ENCODE data around the gene DUSP8.

Gene DUSP8

DNA sequence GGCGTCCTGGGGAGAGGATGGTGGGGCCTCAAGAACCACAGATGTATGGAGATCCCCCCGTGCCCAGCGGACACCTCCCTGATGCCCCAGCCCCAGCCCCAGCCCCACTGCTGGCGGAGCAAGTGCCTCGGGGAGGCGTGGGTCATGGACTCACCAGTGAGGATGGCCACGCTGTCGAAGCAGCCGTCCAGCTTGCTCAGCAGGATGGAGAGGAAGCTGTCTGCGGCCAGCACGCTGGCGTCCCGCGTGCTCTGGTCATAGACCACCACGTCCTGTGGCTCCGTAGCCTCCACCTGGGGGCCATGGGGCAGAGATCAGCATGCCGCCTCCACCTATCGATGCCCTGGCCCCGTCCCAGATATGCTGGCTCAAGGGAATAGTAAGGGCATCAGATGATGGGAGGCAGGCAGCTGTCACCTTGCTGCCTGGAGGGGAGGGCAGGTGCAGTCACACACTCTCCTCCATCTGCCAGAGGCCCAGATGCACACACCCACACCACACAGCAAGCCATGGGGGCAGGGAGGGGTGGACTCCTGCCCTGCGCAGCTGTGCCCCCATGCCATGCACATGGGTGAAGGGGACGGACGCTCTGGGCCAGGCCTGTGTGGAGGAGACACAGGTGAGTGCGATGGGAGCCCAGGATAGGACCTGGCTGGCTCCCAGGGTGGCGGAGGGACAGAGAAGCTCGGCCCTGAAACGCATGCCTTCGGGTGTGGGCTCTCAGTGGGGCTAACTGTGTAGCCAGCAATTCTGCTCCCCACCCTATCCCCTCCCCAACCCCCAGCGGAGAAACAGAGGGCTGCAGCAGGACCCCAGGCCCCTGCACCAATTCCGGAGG, 8.2 kb downstream of the DUSP8 start:
- Histone ChIP-seq H3K9me3 (ENCODE audit: low read depth, low read length) (no peaks in the 10 kb centered on the region), H3K4me3 (no peak overlapping the region), H3K9ac (ENCODE audit: insufficient read length) (no peak overlapping the region), H3K36me3 (ENCODE audit: insufficient read depth, low read length) (no peaks in the 10 kb centered on the region), H3K27ac (no peak overlapping the region)
- TF ChIP-seq FOXP2 (optimal IDR thresholded peaks at IDR 0.05; ENCODE audit: control extremely low read depth, extremely low read length, insufficient read depth) = no peak
- no peak for TF ChIP-seq EZH2 (IDR thresholded peaks at IDR 0.05)
- no peak for TF ChIP-seq POLR2AphosphoS5 (IDR thresholded peaks at IDR 0.05; ENCODE audit: borderline replicate concordance, low read depth, low read length)
- no peak for DNase-seq (ENCODE audit: low read depth, low spot score)

- Histone ChIP-seq H3K9me3 (ENCODE audit: low read depth, low read length) (no peaks in the 10 kb centered on the region), H3K27ac (no peak overlapping the region), H3K4me3 (no peak overlapping the region), H3K36me3 (ENCODE audit: insufficient read depth, low read length) (no peaks in the 10 kb centered on the region), H3K9ac (ENCODE audit: insufficient read length) (no peak overlapping the region)
- no peak for DNase-seq (ENCODE audit: low read depth, low spot score)
- TF ChIP-seq FOXP2 (optimal IDR thresholded peaks at IDR 0.05; ENCODE audit: control extremely low read depth, extremely low read length, insufficient read depth) = no peak
- TF ChIP-seq EZH2 (IDR thresholded peaks at IDR 0.05) = no peak
- no peak for TF ChIP-seq POLR2AphosphoS5 (IDR thresholded peaks at IDR 0.05; ENCODE audit: borderline replicate concordance, low read depth, low read length)
Measured at GRCh38 chr11:1563149-1563638, 8.9 kb downstream of the DUSP8 start.

DNA sequence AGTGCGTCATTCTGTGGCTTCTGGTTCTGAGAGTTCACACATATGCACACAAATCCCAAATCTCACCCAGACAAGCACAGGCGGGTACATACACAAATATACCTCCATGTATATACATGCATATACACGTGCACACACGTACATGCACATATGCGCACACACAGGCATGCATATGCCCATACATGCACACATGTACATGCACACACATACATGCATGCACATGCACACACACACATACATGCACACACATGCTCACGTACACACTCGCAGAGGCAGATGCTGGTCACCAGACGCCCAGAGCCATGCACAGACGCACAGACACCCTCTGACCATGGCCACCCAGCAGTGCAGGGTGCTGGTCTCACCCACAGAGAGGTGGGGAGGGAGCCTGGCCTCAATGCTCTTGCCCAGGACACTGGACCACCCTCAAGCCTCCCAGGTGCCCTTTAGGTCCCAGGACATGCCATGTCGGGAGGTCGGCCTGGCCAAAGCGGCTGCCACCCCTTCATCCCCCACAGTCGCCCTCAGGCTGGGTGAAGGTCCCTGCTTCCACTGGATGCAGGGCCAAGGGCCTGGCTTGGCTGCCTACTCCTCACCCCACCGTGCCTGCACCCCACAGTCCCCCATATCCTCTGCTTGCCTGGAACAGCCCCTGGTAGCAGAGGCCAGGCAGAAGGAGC, 9.5 kb downstream of the DUSP8 start:
- TF ChIP-seq FOXP2 (optimal IDR thresholded peaks at IDR 0.05; ENCODE audit: control extremely low read depth, extremely low read length, insufficient read depth) (no peak), EZH2 (IDR thresholded peaks at IDR 0.05) (no peak), POLR2AphosphoS5 (IDR thresholded peaks at IDR 0.05; ENCODE audit: borderline replicate concordance, low read depth, low read length) (no peak)
- no peak overlapping the region for H3K27ac ChIP-seq
- H3K4me3 ChIP-seq = no peak overlapping the region
- no peaks in the 10 kb centered on the region for H3K9me3 ChIP-seq (ENCODE audit: low read depth, low read length)
- DNase-seq (ENCODE audit: low read depth, low spot score) = no peak
- H3K9ac ChIP-seq (ENCODE audit: insufficient read length) = no peak overlapping the region
- H3K36me3 ChIP-seq (ENCODE audit: insufficient read depth, low read length) = no peaks in the 10 kb centered on the region

- H3K9me3 ChIP-seq (ENCODE audit: low read depth, low read length) = no peaks in the 10 kb centered on the region
- H3K36me3 ChIP-seq (ENCODE audit: insufficient read depth, low read length) = no peaks in the 10 kb centered on the region
- no peak for DNase-seq (ENCODE audit: low read depth, low spot score)
- H3K4me3 ChIP-seq = no peak overlapping the region
- H3K9ac ChIP-seq (ENCODE audit: insufficient read length) = no peak overlapping the region
- TF ChIP-seq EZH2 (IDR thresholded peaks at IDR 0.05) = no peak
- no peak overlapping the region for H3K27ac ChIP-seq
Measured at GRCh38 chr11:1561955-1562354, 10.1 kb downstream of the DUSP8 start.

DNA sequence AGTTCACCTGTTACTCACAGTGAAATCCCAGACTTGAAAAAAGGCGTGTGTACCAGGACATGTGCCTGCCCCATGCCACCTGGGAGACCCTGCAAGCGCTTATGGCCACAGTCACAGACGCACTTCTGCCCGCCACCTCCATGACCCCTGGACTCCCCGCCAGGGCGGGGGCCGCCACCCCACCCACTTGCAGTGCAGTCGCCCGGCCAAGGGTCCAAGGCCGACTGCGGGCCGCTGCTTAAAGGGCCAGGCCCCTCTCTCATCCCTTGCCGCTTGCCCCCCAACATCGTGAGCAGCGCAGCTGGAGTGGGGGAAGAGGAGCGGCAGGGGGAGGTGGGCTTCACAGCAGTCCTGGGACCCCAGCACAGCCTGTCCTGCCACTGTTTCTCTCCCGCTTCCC, 10.8 kb downstream of the DUSP8 start:
- Histone ChIP-seq H3K4me3 (no peak overlapping the region), H3K36me3 (ENCODE audit: insufficient read depth, low read length) (no peaks in the 10 kb centered on the region), H3K9ac (ENCODE audit: insufficient read length) (no peak overlapping the region), H3K9me3 (ENCODE audit: low read depth, low read length) (no peaks in the 10 kb centered on the region), H3K27ac (no peak overlapping the region)
- no peak for DNase-seq (ENCODE audit: low read depth, low spot score)
- TF ChIP-seq POLR2AphosphoS5 (IDR thresholded peaks at IDR 0.05; ENCODE audit: borderline replicate concordance, low read depth, low read length) (no peak), FOXP2 (optimal IDR thresholded peaks at IDR 0.05; ENCODE audit: control extremely low read depth, extremely low read length, insufficient read depth) (no peak), EZH2 (IDR thresholded peaks at IDR 0.05) (no peak)

GRCh38 chr11:1560649-1561251, 11.3 kb downstream of the DUSP8 start:
- no peak overlapping the region for H3K9ac ChIP-seq (ENCODE audit: insufficient read length)
- H3K4me3 ChIP-seq = no peak overlapping the region
- no peaks in the 10 kb centered on the region for H3K36me3 ChIP-seq (ENCODE audit: insufficient read depth, low read length)
- H3K9me3 ChIP-seq (ENCODE audit: low read depth, low read length) = no peaks in the 10 kb centered on the region
- no peak overlapping the region for H3K27ac ChIP-seq
- DNase-seq (ENCODE audit: low read depth, low spot score) = no peak
- TF ChIP-seq FOXP2 (optimal IDR thresholded peaks at IDR 0.05; ENCODE audit: control extremely low read depth, extremely low read length, insufficient read depth) = no peak

DNA sequence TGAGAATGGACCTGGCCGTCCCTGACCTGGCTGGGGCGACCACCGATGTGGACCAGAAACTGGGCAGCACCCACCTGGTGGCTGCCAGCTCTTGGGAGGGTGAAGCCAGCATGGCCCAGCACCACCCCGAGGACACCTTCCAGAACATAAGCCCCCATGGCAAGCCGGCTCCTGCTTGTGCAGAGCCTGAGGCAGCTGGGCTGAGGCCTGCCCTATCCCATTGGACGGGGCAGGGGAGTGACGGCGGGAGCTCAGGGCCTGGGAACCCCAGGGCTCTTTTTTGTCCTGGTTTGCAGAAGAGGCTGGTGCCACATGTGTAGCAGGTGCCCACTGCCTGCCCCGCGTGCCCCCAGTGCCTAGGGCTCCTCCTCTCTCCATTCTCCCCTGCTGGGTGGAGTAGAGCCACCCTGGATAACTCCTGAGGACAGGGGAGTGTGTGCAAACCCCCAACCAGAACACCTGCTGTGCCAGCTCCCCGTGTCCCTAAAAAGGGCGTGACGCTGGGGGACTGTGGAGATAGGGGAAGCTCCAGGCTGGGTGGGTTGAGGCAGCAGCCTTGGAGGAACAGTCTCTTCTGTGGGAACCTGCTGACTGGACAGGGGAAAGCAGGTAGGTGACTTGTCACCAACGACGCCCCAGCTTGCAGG, 11.9 kb downstream of the DUSP8 start:
- Histone ChIP-seq H3K4me3 (no peak overlapping the region), H3K9ac (ENCODE audit: insufficient read length) (no peak overlapping the region), H3K27ac (no peak overlapping the region), H3K9me3 (ENCODE audit: low read depth, low read length) (no peaks in the 10 kb centered on the region), H3K36me3 (ENCODE audit: insufficient read depth, low read length) (no peaks in the 10 kb centered on the region)
- no peak for DNase-seq (ENCODE audit: low read depth, low spot score)
- TF ChIP-seq POLR2AphosphoS5 (IDR thresholded peaks at IDR 0.05; ENCODE audit: borderline replicate concordance, low read depth, low read length) (no peak), FOXP2 (optimal IDR thresholded peaks at IDR 0.05; ENCODE audit: control extremely low read depth, extremely low read length, insufficient read depth) (no peak), EZH2 (IDR thresholded peaks at IDR 0.05) (no peak)
